HCT116 (cell line): ENCODE measurements around the gene ANKRD29. TPM values are rescaled to one million over a fixed set of nuclear protein-coding genes. Genes with fewer than 3 reads are reported as not detected.

ENCODE experiments used
- ATAC-seq: fragments of 200-7000 bp; cut with Tn5 transposase; 2 replicates; pipeline ENCODE4 v1.9.1; 2020; ENCODE audit warnings: mild to moderate bottlenecking, moderate library complexity
- BruUV-seq: library from RNA; stranded (reverse); fragments of 400-500 nt; replicated peaks from 2 replicates; lab custom pipeline; 2021; lab: Mats Ljungman, UMichigan
- CTCF ChIA-PET: fragments of 300-600 bp; sonication (Branson Sonifier 250); formaldehyde crosslinking; loops from one replicate; lab custom pipeline; 2021; ENCODE audit warnings: antibody characterized with exemption; lab: Charles Lee
- POLR2A ChIA-PET: fragments of 300-600, 350-600 bp; sonication (Branson Sonifier 250); formaldehyde crosslinking; loops from one replicate; lab custom pipeline; 2021; ENCODE audit warnings: antibody characterized with exemption; lab: Charles Lee
- RAD21 ChIA-PET, 2 experiments: fragments of 300-600 bp; sonication (Branson Sonifier 250); formaldehyde crosslinking; loops; one replicate each; lab custom pipeline; 2023; ENCODE audit warnings: low total read pairs in 2 of 2; ENCODE audit not compliant: uncharacterized antibody in 2 of 2, unreplicated experiment in 2 of 2, low non-redundant PET in 1 of 2; lab: Charles Lee
- DNase-seq: peaks from one replicate; pipeline ENCODE4 v3.0.0-alpha.2; 2010; ENCODE audit warnings: low read depth, low spot score
- H2AFZ ChIP-seq: fragments of 200-600 bp; shearing (Covaris generic), sonication (generic); 2 replicates; pipeline ENCODE4 v1.6.1; 2017; ENCODE audit warnings: low read depth, mixed run types, mixed read lengths, antibody characterized with exemption, low read length; ENCODE audit not compliant: poor library complexity, severe bottlenecking
- H3K27ac ChIP-seq: 2 replicates; pipeline ENCODE4 v1.5.1; 2012; ENCODE audit warnings: low read depth, low read length
- H3K27me3 ChIP-seq: fragments of 200-600 bp; sonication (generic); 2 replicates; pipeline ENCODE4 v1.6.1; 2016; ENCODE audit warnings: mixed run types, low read length, mixed read lengths; ENCODE audit not compliant: insufficient read depth
- H3K36me3 ChIP-seq, 2 experiments: fragments of 200-500 bp in 1 of 2; fragments of 200-600 bp in 1 of 2; sonication (Bioruptor generic) in 1 of 2; sonication (generic) in 1 of 2; 2 replicates each; pipeline versions ENCODE4 v1.5.1 to v1.6.1; 2014 to 2016; ENCODE audit warnings: low read length in 2 of 2, inconsistent platforms in 1 of 2, mixed read lengths in 1 of 2, mixed run types in 1 of 2; ENCODE audit not compliant: insufficient read depth in 2 of 2, control insufficient read depth in 1 of 2
- H3K4me1 ChIP-seq, 2 experiments: fragments of 200-600 bp in 1 of 2; sonication (generic) in 1 of 2; 2 replicates each; pipeline versions ENCODE4 v1.5.1 to v1.6.1; 2012 to 2017; ENCODE audit warnings: low read length in 2 of 2, inconsistent platforms in 1 of 2, mild to moderate bottlenecking in 1 of 2, mixed read lengths in 1 of 2, mixed run types in 1 of 2, moderate library complexity in 1 of 2; ENCODE audit not compliant: insufficient read depth in 2 of 2, control insufficient read depth in 1 of 2
- H3K4me2 ChIP-seq: fragments of 200-600 bp; sonication (generic); 2 replicates; pipeline ENCODE4 v1.6.1; 2017; ENCODE audit warnings: mixed run types, low read length, mixed read lengths
- H3K4me3 ChIP-seq, 2 experiments: fragments of 200-600 bp in 1 of 2; sonication (generic) in 1 of 2; replicated peaks in 1 of 2; 2 replicates each; pipeline ENCODE4 v1.5.1; 2011 to 2016; ENCODE audit warnings: low read length in 2 of 2, control low read depth in 1 of 2, low read depth in 1 of 2, mild to moderate bottlenecking in 1 of 2, mixed read lengths in 1 of 2, mixed run types in 1 of 2
- H3K79me2 ChIP-seq: fragments of 200-600 bp; sonication (generic); 2 replicates; pipeline ENCODE4 v1.6.1; 2017; ENCODE audit warnings: mild to moderate bottlenecking, mixed run types, low read length, moderate library complexity, mixed read lengths; ENCODE audit not compliant: insufficient read depth
- H3K9ac ChIP-seq: fragments of 200-600 bp; sonication (generic); 2 replicates; pipeline ENCODE4 v1.6.1; 2016; ENCODE audit warnings: low read length, mixed read lengths
- H3K9me2 ChIP-seq: fragments of 200-600 bp; sonication (generic), shearing (Covaris generic); 2 replicates; pipeline ENCODE4 v1.6.1; 2017; ENCODE audit warnings: mixed run types, mild to moderate bottlenecking, moderate library complexity; ENCODE audit not compliant: insufficient read depth
- H3K9me3 ChIP-seq, 2 experiments: fragments of 200-500 bp in 1 of 2; fragments of 200-600 bp in 1 of 2; sonication (Bioruptor generic) in 1 of 2; sonication (generic) in 1 of 2; 2 replicates each; pipeline ENCODE4 v1.6.1; 2014 to 2017; ENCODE audit warnings: low read length in 2 of 2, mixed read lengths in 2 of 2, inconsistent platforms in 1 of 2, low read depth in 1 of 2, mild to moderate bottlenecking in 1 of 2, mixed run types in 1 of 2, moderate library complexity in 1 of 2; ENCODE audit not compliant: control insufficient read depth in 1 of 2, insufficient read depth in 1 of 2
- H4K20me1 ChIP-seq: fragments of 200-600 bp; sonication (generic), shearing (Covaris generic); 2 replicates; pipeline ENCODE4 v1.6.1; 2017; ENCODE audit warnings: mixed run types, mild to moderate bottlenecking, moderate library complexity; ENCODE audit not compliant: insufficient read depth
- ATF3 ChIP-seq: IDR thresholded peaks from 2 replicates; pipeline ENCODE4 v1.6.1; 2012
- EGR1 ChIP-seq: IDR thresholded peaks from 2 replicates; pipeline ENCODE4 v1.6.1; 2012; ENCODE audit warnings: low read depth
- ELF1 ChIP-seq: IDR thresholded peaks from 2 replicates; pipeline ENCODE4 v1.6.1; 2012; ENCODE audit warnings: low read depth, borderline replicate concordance
- EZH2 ChIP-seq: fragments of 200-600 bp; sonication (generic); IDR thresholded peaks from 2 replicates; pipeline ENCODE4 v1.6.1; 2017; ENCODE audit warnings: antibody characterized with exemption, mixed run types
- EZH2phosphoT487 ChIP-seq: fragments of 200-600 bp; IDR thresholded peaks from 2 replicates; pipeline ENCODE4 v1.6.1; 2018; ENCODE audit warnings: antibody characterized with exemption, borderline replicate concordance
- JUND ChIP-seq: IDR thresholded peaks from 2 replicates; pipeline ENCODE4 v1.6.1; 2012
- POLR2A ChIP-seq: IDR thresholded peaks from 2 replicates; pipeline ENCODE4 v1.7.0; 2011; ENCODE audit warnings: borderline replicate concordance; ENCODE audit not compliant: insufficient read depth, insufficient read length; ENCODE audit errors: extremely low read depth
- POLR2AphosphoS5 ChIP-seq: IDR thresholded peaks from 2 replicates; pipeline ENCODE4 v1.6.1; 2011; ENCODE audit warnings: mild to moderate bottlenecking, low read depth, low read length, moderate library complexity
- RAD21 ChIP-seq: IDR thresholded peaks from 2 replicates; pipeline ENCODE4 v1.6.1; 2012; ENCODE audit warnings: low read depth, mild to moderate bottlenecking
- SIN3A ChIP-seq: IDR thresholded peaks from 2 replicates; pipeline ENCODE4 v1.6.1; 2012; ENCODE audit warnings: low read depth
- SRF ChIP-seq: IDR thresholded peaks from 2 replicates; pipeline ENCODE4 v1.6.1; 2012; ENCODE audit warnings: low read depth
- TCF7L2 ChIP-seq: IDR thresholded peaks from 2 replicates; pipeline ENCODE4 v1.7.0; 2011; ENCODE audit warnings: borderline replicate concordance, inconsistent platforms; ENCODE audit not compliant: insufficient read depth, insufficient read length; ENCODE audit errors: extremely low read depth
- YY1 ChIP-seq: IDR thresholded peaks from 2 replicates; pipeline ENCODE4 v1.6.1; 2011; ENCODE audit warnings: low read length, low read depth, moderate library complexity, mild to moderate bottlenecking; ENCODE audit not compliant: insufficient replicate concordance; ENCODE audit errors: extremely low read depth
- intact Hi-C: fragments of 100-400 bp; cut with micrococcal nuclease; formaldehyde crosslinking; loops from 2 replicates; pipeline ENCODE4 v1.10.0; 2022
- total RNA-seq: library from RNA; stranded (reverse); gene quantifications from one replicate; pipeline ENCODE4 v1.2.1, GENCODE V29; 2021; ENCODE audit not compliant: unreplicated experiment
- TF ChIP-seq, protein P1 (sequence below), 3 experiments: fragments of 200-600 bp in 1 of 3; sonication (generic) in 1 of 3; IDR thresholded peaks in 2 of 3; conservative IDR thresholded peaks in 1 of 3; 2 replicates each; pipeline ENCODE4 v1.5.1; 2012 to 2017; ENCODE audit warnings: low read depth in 2 of 3, low read length in 2 of 3, antibody characterized with exemption in 1 of 3, borderline replicate concordance in 1 of 3, control low read depth in 1 of 3, mild to moderate bottlenecking in 1 of 3, mixed read lengths in 1 of 3, mixed run types in 1 of 3, moderate library complexity in 1 of 3; ENCODE audit not compliant: insufficient read depth in 1 of 3
- TF ChIP-seq, protein P2 (sequence below): IDR thresholded peaks from 2 replicates; pipeline ENCODE4 v1.6.1; 2011; ENCODE audit warnings: mild to moderate bottlenecking, low read length, moderate library complexity; ENCODE audit not compliant: insufficient replicate concordance; ENCODE audit errors: extremely low read depth
- TF ChIP-seq, protein P3 (sequence below): IDR thresholded peaks from 2 replicates; pipeline ENCODE4 v1.6.1; 2012

The ANKRD29 gene
- total RNA-seq, 1 experiment from 2014 or later: 8.8 TPM

DNA sequence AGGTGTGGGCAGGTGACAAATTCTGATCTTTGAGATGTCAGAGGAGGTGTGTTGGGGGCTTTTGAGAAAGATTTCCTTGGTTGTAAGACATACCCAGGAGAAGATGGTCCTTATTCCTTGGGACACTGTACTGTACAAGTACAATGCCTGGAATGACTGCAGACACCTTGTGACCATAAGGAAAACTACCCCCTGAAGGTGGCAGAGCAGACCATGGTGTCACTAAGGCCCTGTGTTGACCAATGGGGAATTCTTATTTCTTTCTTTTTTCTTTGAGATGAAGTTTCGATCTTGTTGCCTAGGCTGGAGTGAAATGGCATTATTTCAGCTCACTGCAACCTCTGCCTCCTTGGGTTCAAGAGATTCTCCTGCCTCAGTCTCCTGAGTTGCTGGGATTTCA lies 4.4 kb upstream of the ANKRD29 start:
- intact Hi-C loops: no loop called here
- Histone ChIP-seq H4K20me1 (no peaks in the 10 kb centered on the region), H3K9me2 (no peaks in the 10 kb centered on the region), H3K9ac (no peak overlapping the region), H3K36me3 (no peaks in the 10 kb centered on the region), H3K27me3 (no peaks in the 10 kb centered on the region), H2AFZ (no peak overlapping the region), H3K9me3 (no peaks in the 10 kb centered on the region), H3K4me2 (no peak overlapping the region), H3K79me2 (no peaks in the 10 kb centered on the region), H3K27ac (no peak overlapping the region), H3K4me3 (no peak overlapping the region), H3K4me1 (peaks cover 0 to 9% of the 10 kb centered on the region in 2 experiments; a peak in 2 of 4 replicates)
- BruUV-seq: no TSS peak
- TF ChIP-seq ELF1 (no peak), POLR2AphosphoS5 (no peak), SRF (no peak), RAD21 (peak; percentile 63), EZH2phosphoT487 (no peak), JUND (no peak), POLR2A (no peak)
- TF ChIP-seq, protein P1, sequence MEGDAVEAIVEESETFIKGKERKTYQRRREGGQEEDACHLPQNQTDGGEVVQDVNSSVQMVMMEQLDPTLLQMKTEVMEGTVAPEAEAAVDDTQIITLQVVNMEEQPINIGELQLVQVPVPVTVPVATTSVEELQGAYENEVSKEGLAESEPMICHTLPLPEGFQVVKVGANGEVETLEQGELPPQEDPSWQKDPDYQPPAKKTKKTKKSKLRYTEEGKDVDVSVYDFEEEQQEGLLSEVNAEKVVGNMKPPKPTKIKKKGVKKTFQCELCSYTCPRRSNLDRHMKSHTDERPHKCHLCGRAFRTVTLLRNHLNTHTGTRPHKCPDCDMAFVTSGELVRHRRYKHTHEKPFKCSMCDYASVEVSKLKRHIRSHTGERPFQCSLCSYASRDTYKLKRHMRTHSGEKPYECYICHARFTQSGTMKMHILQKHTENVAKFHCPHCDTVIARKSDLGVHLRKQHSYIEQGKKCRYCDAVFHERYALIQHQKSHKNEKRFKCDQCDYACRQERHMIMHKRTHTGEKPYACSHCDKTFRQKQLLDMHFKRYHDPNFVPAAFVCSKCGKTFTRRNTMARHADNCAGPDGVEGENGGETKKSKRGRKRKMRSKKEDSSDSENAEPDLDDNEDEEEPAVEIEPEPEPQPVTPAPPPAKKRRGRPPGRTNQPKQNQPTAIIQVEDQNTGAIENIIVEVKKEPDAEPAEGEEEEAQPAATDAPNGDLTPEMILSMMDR (IDR thresholded peaks at IDR 0.05 in 2 of 3, conservative IDR thresholded peaks at IDR 0.05 in 1 of 3; ENCODE audit: borderline replicate concordance in 1 of 3, insufficient read depth in 1 of 3, low read depth in 2 of 3, low read length in 2 of 3): peak in 2 of 3 experiments; percentile 23 to 30; a peak in 1 of 6 replicates
- ATAC-seq (no peak), DNase-seq (no peak)
- RAD21 ChIA-PET: no interaction called here
- POLR2A ChIA-PET: no interaction called here
- CTCF ChIA-PET: interaction anchor here (3.4 kb wide), 1 partner anchor 36 kb away, joined by 16 read pairs; no protein-coding TSS in a partner anchor

GRCh38 chr18:23664674-23665073 lies 2.0 kb upstream of the ANKRD29 start:
- no TSS peak for BruUV-seq
- Histone ChIP-seq H3K79me2 (no peaks in the 10 kb centered on the region), H3K27ac (no peak overlapping the region), H3K9ac (no peak overlapping the region), H2AFZ (no peak overlapping the region), H3K9me2 (no peaks in the 10 kb centered on the region), H3K4me3 (no peak overlapping the region), H3K4me1 (peaks cover 3 to 16% of the 10 kb centered on the region in 2 experiments; a peak in 2 of 4 replicates), H3K36me3 (no peaks in the 10 kb centered on the region), H3K27me3 (no peaks in the 10 kb centered on the region), H4K20me1 (no peaks in the 10 kb centered on the region), H3K4me2 (no peak overlapping the region), H3K9me3 (no peaks in the 10 kb centered on the region)
- intact Hi-C loops: no loop called here
- ATAC-seq: no peak
- RAD21 ChIA-PET: no interaction called here
- POLR2A ChIA-PET: no interaction called here
- CTCF ChIA-PET: interaction anchor here (3.4 kb wide), 1 partner anchor 39 kb away, joined by 16 read pairs; no protein-coding TSS in a partner anchor
- no peak for DNase-seq
- TF ChIP-seq EGR1 (no peak), SRF (no peak), ELF1 (no peak), YY1 (no peak), SIN3A (no peak), RAD21 (no peak), EZH2phosphoT487 (no peak), ATF3 (no peak), EZH2 (no peak), TCF7L2 (no peak)
- TF ChIP-seq, protein P2, sequence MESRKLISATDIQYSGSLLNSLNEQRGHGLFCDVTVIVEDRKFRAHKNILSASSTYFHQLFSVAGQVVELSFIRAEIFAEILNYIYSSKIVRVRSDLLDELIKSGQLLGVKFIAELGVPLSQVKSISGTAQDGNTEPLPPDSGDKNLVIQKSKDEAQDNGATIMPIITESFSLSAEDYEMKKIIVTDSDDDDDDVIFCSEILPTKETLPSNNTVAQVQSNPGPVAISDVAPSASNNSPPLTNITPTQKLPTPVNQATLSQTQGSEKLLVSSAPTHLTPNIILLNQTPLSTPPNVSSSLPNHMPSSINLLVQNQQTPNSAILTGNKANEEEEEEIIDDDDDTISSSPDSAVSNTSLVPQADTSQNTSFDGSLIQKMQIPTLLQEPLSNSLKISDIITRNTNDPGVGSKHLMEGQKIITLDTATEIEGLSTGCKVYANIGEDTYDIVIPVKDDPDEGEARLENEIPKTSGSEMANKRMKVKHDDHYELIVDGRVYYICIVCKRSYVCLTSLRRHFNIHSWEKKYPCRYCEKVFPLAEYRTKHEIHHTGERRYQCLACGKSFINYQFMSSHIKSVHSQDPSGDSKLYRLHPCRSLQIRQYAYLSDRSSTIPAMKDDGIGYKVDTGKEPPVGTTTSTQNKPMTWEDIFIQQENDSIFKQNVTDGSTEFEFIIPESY: no peak
- TF ChIP-seq, protein P3, sequence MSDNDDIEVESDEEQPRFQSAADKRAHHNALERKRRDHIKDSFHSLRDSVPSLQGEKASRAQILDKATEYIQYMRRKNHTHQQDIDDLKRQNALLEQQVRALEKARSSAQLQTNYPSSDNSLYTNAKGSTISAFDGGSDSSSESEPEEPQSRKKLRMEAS: no peak
